ENCODE measurements around the gene RBMS3. TPM values are rescaled to one million over a fixed set of nuclear protein-coding genes. Genes with fewer than 3 reads are reported as not detected.

RBMS3 gene
- total RNA-seq, 1 donor from 2014 or later: 58.5 TPM

- ATAC-seq (no peak), DNase-seq (no peak)
- Histone ChIP-seq H3K4me3 (no peak overlapping the region), H3K27ac (no peak overlapping the region), H3K27me3 (ENCODE audit: low read depth) (no peaks in the 10 kb centered on the region), H3K36me3 (no peaks in the 10 kb centered on the region), H3K9me3 (no peaks in the 10 kb centered on the region), H3K4me1 (peaks cover 19% of the 10 kb centered on the region)
- TF ChIP-seq CTCF (IDR thresholded peaks at IDR 0.05): no peak
- intact Hi-C loops (cut with DNase I): no loop called here
Observed at GRCh38 chr3:29409409-29409808, 128.5 kb downstream of the RBMS3 start.

GRCh38 chr3:29410220-29410619, 129.3 kb downstream of the RBMS3 start:
- Histone ChIP-seq H3K4me3 (no peak overlapping the region), H3K9me3 (no peaks in the 10 kb centered on the region), H3K4me1 (peaks cover 27% of the 10 kb centered on the region), H3K27me3 (ENCODE audit: low read depth) (no peaks in the 10 kb centered on the region), H3K36me3 (no peaks in the 10 kb centered on the region), H3K27ac (no peak overlapping the region)
- intact Hi-C loops (cut with DNase I): no loop called here
- DNase-seq: no peak
- TF ChIP-seq CTCF (IDR thresholded peaks at IDR 0.05): no peak
- ATAC-seq: no peak

GRCh38 chr3:29410660-29411405, 130.0 kb downstream of the RBMS3 start:
- Histone ChIP-seq H3K27me3 (ENCODE audit: low read depth) (no peaks in the 10 kb centered on the region), H3K9me3 (no peaks in the 10 kb centered on the region), H3K36me3 (no peaks in the 10 kb centered on the region), H3K27ac (no peak overlapping the region), H3K4me3 (no peak overlapping the region), H3K4me1 (peaks cover 21% of the 10 kb centered on the region)
- ATAC-seq (no peak), DNase-seq (no peak)
- intact Hi-C loops (cut with DNase I): no loop called here
- no peak for TF ChIP-seq CTCF (IDR thresholded peaks at IDR 0.05)

- DNase-seq (no peak), ATAC-seq (no peak)
- no peak overlapping the region for H3K27ac ChIP-seq
- H3K9me3 ChIP-seq: no peaks in the 10 kb centered on the region
- no peak for TF ChIP-seq CTCF (IDR thresholded peaks at IDR 0.05)
- no peak overlapping the region for H3K4me3 ChIP-seq
- H3K4me1 ChIP-seq: peaks cover 18% of the 10 kb centered on the region
- no peaks in the 10 kb centered on the region for H3K27me3 ChIP-seq (ENCODE audit: low read depth)
- no peaks in the 10 kb centered on the region for H3K36me3 ChIP-seq
- intact Hi-C loops (cut with DNase I): no loop called here
Observed at GRCh38 chr3:29412110-29412509, 131.2 kb downstream of the RBMS3 start.

- H3K4me3 ChIP-seq: no peak overlapping the region
- intact Hi-C loops (cut with DNase I): no loop called here
Observed at GRCh38 chr3:29414468-29415224, 133.8 kb downstream of the RBMS3 start.

More at GRCh38 chr3:29414468-29415224, 133.8 kb downstream of the RBMS3 start:
- Histone ChIP-seq H3K9me3 (no peaks in the 10 kb centered on the region), H3K36me3 (no peaks in the 10 kb centered on the region), H3K27me3 (ENCODE audit: low read depth) (no peaks in the 10 kb centered on the region), H3K27ac (no peak overlapping the region), H3K4me1 (peaks cover 18% of the 10 kb centered on the region)
- ATAC-seq (peak in 1 of 2 donors; percentile 54), DNase-seq (no peak)
- TF ChIP-seq CTCF (IDR thresholded peaks at IDR 0.05): no peak

All from lower lobe of right lung (tissue), 2 donors.